C4-2B (cell line): ENCODE data around the gene ADARB2.

ENCODE experiments used
- H3K27ac ChIP-seq: fragments of 450-650 bp; 2 replicates; pipeline ENCODE4 v1.5.1; 2017
- CTCF ChIP-seq: fragments of 450-650 bp; conservative IDR thresholded peaks from 2 replicates; pipeline ENCODE4 v1.5.1; 2017; ENCODE audit warnings: mild to moderate bottlenecking
- ZFX ChIP-seq: fragments of 450-650 bp; IDR thresholded peaks from 2 replicates; pipeline ENCODE4 v1.6.1; 2017

Gene ADARB2

DNA sequence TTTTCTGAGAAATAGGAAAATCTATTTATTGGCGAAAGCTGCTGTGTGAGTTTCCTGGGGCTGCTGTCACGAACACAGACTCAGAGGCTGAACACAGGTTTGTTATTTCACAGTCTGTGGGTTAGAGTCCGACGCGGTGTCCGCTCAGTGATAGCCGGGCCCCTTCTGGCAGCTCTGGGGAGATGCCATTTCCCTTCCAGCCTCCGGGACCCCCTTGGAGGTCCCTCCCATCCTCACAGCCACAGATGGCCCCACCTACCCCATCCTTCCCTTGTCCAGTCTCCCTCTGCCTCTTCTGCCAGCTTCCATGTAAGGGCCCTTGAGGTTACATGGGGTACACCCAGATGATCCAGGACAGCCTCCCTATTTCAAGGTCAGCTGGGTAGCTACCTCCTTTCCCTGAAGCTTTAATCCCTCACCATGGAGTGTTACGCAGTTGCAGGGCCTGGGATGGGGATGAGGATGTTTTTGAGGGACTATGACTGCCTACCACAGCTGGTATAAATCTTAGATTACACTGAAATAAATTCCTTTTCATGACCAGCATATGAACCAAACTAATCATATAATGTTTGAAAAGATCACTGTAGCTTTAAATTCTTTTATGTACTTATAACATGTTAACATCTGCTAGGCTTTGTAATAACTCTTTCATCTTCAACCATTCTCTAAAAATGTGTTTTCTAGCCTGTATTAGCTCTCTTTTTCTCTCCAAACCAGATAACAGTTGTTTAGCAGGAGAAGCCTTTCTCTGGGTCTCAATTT lies 582.6 kb downstream of the ADARB2 start:
- no peak overlapping the region for H3K27ac ChIP-seq
- TF ChIP-seq CTCF (no peak), ZFX (no peak)

GRCh38 chr10:1153805-1154351 lies 583.4 kb downstream of the ADARB2 start:
- TF ChIP-seq ZFX, result no peak
- no peak for TF ChIP-seq CTCF
- H3K27ac ChIP-seq, result no peak overlapping the region

GRCh38 chr10:1153251-1153763 lies 584.0 kb downstream of the ADARB2 start:
- no peak overlapping the region for H3K27ac ChIP-seq
- TF ChIP-seq ZFX (no peak), CTCF (no peak)

DNA sequence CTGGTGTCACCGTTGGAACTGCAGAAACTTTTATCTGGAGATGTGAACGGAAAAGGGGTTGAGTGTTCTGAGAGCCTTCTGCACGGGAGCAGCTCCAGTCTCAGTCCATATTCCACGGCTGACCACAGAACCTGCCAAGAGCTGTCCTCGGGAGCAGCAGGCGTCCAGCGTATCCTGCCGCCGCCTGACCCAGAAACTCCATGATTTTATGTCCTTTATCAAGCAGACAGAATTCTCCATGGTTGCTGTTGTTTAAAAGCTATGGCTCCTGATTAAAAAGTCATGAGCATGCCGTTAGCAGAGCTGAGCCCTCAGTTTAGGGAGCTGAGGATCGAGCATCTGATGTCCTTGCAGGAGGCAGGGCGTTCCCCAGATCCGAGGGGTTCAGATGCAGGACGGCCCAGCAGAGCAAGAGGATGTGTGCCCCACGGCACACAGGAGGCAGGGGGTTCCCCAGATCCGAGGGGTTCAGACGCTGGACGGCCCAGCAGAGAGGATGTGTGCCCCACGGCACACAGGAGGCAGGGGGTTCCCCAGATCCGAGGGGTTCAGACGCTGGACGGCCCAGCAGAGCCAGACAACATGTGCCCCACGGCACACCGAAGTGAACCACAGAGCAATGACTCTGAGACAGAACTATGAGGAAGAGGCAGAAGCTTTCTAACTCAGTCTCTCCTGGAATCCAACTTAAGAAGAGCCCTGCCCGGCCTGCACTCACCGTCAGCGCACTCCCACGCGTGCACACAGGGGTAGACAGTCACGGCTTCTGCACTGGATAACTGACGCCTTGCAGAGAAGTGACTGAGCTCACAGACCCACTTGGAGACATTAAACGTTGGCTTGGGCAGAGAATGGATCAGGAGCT lies 584.7 kb downstream of the ADARB2 start:
- H3K27ac ChIP-seq, result no peak overlapping the region
- TF ChIP-seq ZFX (no peak), CTCF (no peak)

DNA sequence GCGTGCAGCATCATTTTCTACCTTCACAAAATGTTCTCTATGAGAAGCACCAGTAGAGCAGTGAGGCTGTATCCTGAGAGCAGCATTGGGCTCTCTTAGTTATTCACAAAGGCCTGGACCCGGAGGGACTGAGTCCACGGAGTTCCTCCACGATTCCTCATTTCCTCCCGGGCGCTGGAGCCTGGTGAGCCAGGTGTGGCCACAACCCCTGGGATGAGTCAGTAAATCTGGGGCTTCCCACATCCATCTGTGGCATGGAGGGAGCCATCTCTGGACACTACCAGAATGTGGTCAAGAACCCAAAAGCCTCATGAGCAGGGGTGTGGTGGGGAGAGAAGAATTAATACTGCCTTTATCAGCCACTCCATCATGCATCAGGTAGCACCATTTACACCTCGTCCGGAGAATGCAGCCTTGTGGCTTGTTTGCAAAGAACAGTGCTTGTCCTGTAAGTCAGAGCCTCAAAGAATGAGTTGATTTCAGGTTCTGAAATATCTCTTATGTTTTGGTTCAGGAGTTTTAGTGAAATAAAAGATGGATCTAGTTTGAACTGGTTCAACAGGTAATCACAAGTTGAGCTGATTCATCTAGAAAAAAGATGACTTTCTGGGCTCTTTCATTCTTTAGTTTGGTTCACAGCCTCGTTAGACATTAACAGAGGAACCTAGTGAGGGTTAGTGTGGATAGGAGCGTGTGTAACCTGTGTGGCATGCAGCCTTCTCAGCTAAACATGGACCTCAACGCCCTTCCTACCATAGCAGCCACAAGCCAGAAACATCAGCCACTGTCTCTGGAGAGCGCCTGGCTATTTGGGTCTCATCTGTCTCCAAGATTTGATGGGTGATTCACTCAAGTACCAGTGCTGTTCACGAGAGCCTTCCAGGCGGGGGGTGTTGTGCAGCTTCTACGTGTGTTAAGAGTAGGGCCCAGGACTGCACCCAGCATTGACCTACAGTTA lies 586.0 kb downstream of the ADARB2 start:
- no peak overlapping the region for H3K27ac ChIP-seq

GRCh38 chr10:1150638-1150955 lies 586.7 kb downstream of the ADARB2 start:
- H3K27ac ChIP-seq, result no peak overlapping the region
- TF ChIP-seq ZFX, result no peak
- no peak for TF ChIP-seq CTCF

More for the DNA sequence above, 586.0 kb downstream of the ADARB2 start:
- no peak for TF ChIP-seq CTCF
- no peak for TF ChIP-seq ZFX
